Measurements from ENCODE around the gene MAN1B1.

The MAN1B1 gene

GRCh38 chr9:137136261-137136880 lies 49.6 kb downstream of the MAN1B1 start:
- FAIRE-seq (no peak), DNase-seq (ENCODE audit: insufficient read length, low spot score) (no peak)
- TF ChIP-seq SPI1 (IDR thresholded peaks at IDR 0.05; ENCODE audit: low read depth, low read length): no peak
- no peak for TF ChIP-seq POLR2AphosphoS5 (IDR thresholded peaks at IDR 0.05; ENCODE audit: low read depth, low read length)
- TF ChIP-seq POU2F2 (IDR thresholded peaks at IDR 0.05; ENCODE audit: low read depth, low read length): no peak
- no peak for TF ChIP-seq TAF1 (IDR thresholded peaks at IDR 0.05; ENCODE audit: low read depth, low read length)
- TF ChIP-seq PAX5 (IDR thresholded peaks at IDR 0.05; ENCODE audit: insufficient read depth, low read length, severe bottlenecking): no peak
- no peak for TF ChIP-seq POLR2A (IDR thresholded peaks at IDR 0.05; ENCODE audit: low read depth, low read length)

DNA sequence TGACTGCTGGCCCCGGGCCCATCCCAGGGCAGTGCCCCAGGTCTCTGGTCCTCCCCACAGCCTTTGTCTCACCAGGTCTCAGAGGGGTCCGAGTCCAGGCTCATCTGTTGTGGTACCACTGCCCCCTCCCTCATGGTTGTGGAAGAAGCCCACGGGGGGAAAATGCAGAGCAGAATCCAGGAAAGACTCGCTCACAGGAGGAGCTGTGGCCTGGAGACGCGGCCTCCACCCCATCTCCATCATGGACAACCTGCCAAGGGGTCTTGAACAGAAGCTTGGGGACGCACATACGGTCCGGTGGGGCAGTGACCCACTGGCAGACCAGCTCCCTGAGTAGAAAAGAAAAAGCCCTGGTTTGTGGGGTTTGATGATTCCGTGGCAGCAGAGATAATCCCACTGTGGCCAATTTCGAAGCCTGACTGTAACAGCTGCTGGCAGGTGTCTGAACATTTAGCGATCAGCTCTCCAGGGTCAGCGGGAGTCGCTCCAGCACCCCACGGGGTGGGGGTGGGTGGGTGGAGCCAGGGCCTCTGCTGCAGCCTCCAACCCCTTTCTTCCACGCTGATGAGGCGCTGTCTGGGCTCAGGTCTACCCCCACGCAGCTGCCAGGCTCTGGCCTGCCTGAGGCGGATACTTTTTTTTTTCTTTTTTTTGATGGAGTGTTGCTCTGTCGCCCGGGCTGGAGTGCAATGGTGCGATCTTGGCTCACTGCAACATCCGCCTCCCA lies 50.3 kb downstream of the MAN1B1 start:
- FAIRE-seq: no peak
- TF ChIP-seq POLR2A (IDR thresholded peaks at IDR 0.05; ENCODE audit: low read depth, low read length) (no peak), SPI1 (IDR thresholded peaks at IDR 0.05; ENCODE audit: low read depth, low read length) (no peak), TAF1 (IDR thresholded peaks at IDR 0.05; ENCODE audit: low read depth, low read length) (no peak), PAX5 (IDR thresholded peaks at IDR 0.05; ENCODE audit: insufficient read depth, low read length, severe bottlenecking) (no peak), POU2F2 (IDR thresholded peaks at IDR 0.05; ENCODE audit: low read depth, low read length) (no peak), POLR2AphosphoS5 (IDR thresholded peaks at IDR 0.05; ENCODE audit: low read depth, low read length) (no peak)
- no peak for DNase-seq (ENCODE audit: insufficient read length, low spot score)

DNA sequence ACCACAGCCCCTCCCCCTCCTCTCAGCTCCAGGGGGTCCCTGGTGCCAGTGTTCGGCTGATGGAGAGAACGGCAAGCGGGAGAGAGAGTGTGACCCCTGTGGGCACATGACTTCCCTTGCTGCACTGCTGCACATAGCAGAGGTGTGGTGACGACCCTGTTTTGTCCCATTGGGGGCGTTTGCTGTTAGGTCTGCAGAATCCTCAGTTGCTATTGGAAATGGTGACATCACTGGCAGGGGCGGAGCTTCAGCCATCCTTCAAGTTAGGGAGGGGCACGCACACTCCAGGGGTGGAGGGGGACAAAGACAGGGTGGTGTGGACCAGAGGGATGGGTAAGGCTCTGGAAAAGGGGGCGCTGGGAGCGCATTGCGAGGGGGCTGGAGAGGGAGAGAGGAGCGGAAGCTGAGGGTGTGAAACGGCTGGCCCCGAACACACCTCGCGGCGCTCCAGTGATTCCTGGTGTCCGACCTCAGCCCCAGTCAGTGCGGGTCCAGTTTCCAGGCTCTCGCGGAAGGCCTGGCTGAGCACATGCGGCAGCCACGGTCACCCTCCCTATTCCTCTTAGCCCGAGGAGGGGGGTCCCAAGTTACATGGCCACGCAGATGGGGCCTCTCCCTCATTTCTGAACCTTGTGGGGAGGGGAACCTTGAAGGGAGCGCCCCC lies 51.4 kb downstream of the MAN1B1 start:
- TF ChIP-seq PAX5 (IDR thresholded peaks at IDR 0.05; ENCODE audit: insufficient read depth, low read length, severe bottlenecking) (no peak), SPI1 (IDR thresholded peaks at IDR 0.05; ENCODE audit: low read depth, low read length) (no peak), POLR2AphosphoS5 (IDR thresholded peaks at IDR 0.05; ENCODE audit: low read depth, low read length) (no peak), POLR2A (IDR thresholded peaks at IDR 0.05; ENCODE audit: low read depth, low read length) (no peak), POU2F2 (IDR thresholded peaks at IDR 0.05; ENCODE audit: low read depth, low read length) (no peak), TAF1 (IDR thresholded peaks at IDR 0.05; ENCODE audit: low read depth, low read length) (no peak)
- DNase-seq (ENCODE audit: insufficient read length, low spot score): no peak

GRCh38 chr9:137138722-137139467 lies 52.1 kb downstream of the MAN1B1 start, which contains the start of gene GRIN1:
TSS of gene GRIN1 (plus strand) at chr9:137139154. CDS start at chr9:137139487, 333 bp downstream.
- no peak for FAIRE-seq
- DNase-seq (ENCODE audit: insufficient read length, low spot score): no peak
- TF ChIP-seq TAF1 (IDR thresholded peaks at IDR 0.05; ENCODE audit: low read depth, low read length): no peak
- no peak for TF ChIP-seq SPI1 (IDR thresholded peaks at IDR 0.05; ENCODE audit: low read depth, low read length)
- no peak for TF ChIP-seq POLR2AphosphoS5 (IDR thresholded peaks at IDR 0.05; ENCODE audit: low read depth, low read length)
- TF ChIP-seq POLR2A (IDR thresholded peaks at IDR 0.05; ENCODE audit: low read depth, low read length): no peak
- no peak for TF ChIP-seq PAX5 (IDR thresholded peaks at IDR 0.05; ENCODE audit: insufficient read depth, low read length, severe bottlenecking)
- TF ChIP-seq POU2F2 (IDR thresholded peaks at IDR 0.05; ENCODE audit: low read depth, low read length): no peak

More for the DNA sequence above, 51.4 kb downstream of the MAN1B1 start:
- no peak for FAIRE-seq

DNA sequence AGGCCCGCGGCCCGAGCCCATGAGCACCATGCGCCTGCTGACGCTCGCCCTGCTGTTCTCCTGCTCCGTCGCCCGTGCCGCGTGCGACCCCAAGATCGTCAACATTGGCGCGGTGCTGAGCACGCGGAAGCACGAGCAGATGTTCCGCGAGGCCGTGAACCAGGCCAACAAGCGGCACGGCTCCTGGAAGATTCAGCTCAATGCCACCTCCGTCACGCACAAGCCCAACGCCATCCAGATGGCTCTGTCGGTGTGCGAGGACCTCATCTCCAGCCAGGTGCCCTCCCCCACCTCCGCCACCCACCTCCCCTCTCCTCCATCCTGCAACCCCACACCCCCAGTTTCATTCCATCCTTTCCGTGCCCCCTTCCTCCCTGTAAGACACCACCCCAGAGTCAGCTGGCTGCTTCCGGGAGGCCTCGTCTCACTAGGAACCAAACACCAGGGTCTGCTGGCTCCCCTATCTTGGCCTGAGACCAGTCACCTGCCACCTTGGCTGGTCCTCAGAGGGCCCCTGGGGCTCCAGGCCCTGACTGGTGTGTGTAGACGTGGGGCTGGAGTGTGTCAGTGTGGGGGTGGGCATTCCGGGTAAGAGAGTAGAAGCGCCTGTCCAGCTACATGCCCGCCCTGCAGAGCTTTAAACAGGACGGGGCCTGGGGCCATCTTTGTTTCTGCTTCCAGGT lies 52.8 kb downstream of the MAN1B1 start:
- TF ChIP-seq PAX5 (IDR thresholded peaks at IDR 0.05; ENCODE audit: insufficient read depth, low read length, severe bottlenecking) (no peak), POU2F2 (IDR thresholded peaks at IDR 0.05; ENCODE audit: low read depth, low read length) (no peak), SPI1 (IDR thresholded peaks at IDR 0.05; ENCODE audit: low read depth, low read length) (no peak), POLR2AphosphoS5 (IDR thresholded peaks at IDR 0.05; ENCODE audit: low read depth, low read length) (no peak), TAF1 (IDR thresholded peaks at IDR 0.05; ENCODE audit: low read depth, low read length) (no peak), POLR2A (IDR thresholded peaks at IDR 0.05; ENCODE audit: low read depth, low read length) (no peak)
- FAIRE-seq (no peak), DNase-seq (ENCODE audit: insufficient read length, low spot score) (no peak)

GRCh38 chr9:137140151-137141012 lies 53.6 kb downstream of the MAN1B1 start:
- FAIRE-seq: peak; percentile 16
- no peak for DNase-seq (ENCODE audit: insufficient read length, low spot score)
- TF ChIP-seq POLR2AphosphoS5 (IDR thresholded peaks at IDR 0.05; ENCODE audit: low read depth, low read length) (no peak), SPI1 (IDR thresholded peaks at IDR 0.05; ENCODE audit: low read depth, low read length) (no peak), TAF1 (IDR thresholded peaks at IDR 0.05; ENCODE audit: low read depth, low read length) (no peak), POU2F2 (IDR thresholded peaks at IDR 0.05; ENCODE audit: low read depth, low read length) (no peak), POLR2A (IDR thresholded peaks at IDR 0.05; ENCODE audit: low read depth, low read length) (no peak), PAX5 (IDR thresholded peaks at IDR 0.05; ENCODE audit: insufficient read depth, low read length, severe bottlenecking) (no peak)

DNA sequence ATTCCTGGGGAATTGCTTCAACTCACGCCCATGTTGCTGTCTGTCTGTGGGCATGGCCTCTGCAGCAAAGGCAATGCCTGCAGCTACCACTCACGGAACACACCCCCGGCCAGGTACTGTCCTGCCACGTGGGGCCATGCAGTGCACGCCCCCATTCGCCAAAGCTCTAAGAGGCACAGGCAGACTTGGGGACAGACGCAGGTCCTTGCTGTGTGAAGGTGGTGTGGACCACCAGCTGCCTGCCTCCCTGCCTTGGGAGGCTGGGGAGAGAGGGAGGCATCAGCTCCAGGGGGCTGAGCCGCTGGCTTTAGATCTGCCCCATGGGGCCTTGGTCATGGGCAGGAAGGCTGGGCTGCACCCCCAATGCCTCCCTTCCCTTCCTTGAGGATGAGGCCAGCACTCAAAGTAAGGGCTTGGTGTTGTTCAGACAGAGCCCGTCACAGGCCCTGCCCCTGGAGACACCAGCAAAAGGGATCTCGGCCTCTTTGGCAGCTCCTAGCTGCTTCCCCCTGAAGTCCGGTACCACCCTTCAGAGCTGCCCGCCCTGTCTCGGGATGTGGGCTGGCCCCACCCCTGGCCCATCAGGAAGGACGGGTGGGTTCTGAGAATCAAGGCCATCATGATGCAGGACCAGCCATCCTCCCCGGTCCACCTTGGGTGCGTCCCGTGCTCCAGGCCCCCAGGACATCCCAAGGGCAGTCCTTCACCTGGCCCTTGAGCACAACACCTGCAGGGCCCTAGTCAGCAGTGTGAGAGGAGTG lies 54.4 kb downstream of the MAN1B1 start:
- no peak for FAIRE-seq
- TF ChIP-seq POLR2A (IDR thresholded peaks at IDR 0.05; ENCODE audit: low read depth, low read length) (no peak), POU2F2 (IDR thresholded peaks at IDR 0.05; ENCODE audit: low read depth, low read length) (no peak), TAF1 (IDR thresholded peaks at IDR 0.05; ENCODE audit: low read depth, low read length) (no peak), POLR2AphosphoS5 (IDR thresholded peaks at IDR 0.05; ENCODE audit: low read depth, low read length) (no peak), SPI1 (IDR thresholded peaks at IDR 0.05; ENCODE audit: low read depth, low read length) (no peak), PAX5 (IDR thresholded peaks at IDR 0.05; ENCODE audit: insufficient read depth, low read length, severe bottlenecking) (no peak)
- no peak for DNase-seq (ENCODE audit: insufficient read length, low spot score)

Data from GM12891 (cell line).